GM23338 (cell line): ENCODE data around the gene ZNF578.

Source experiments
- CREB1 ChIP-seq: fragments of 250-450 bp; sonication (Bioruptor Pico); IDR thresholded peaks from 2 replicates; pipeline ENCODE4 v1.5.0; 2020; ENCODE audit warnings: low read depth, mild to moderate bottlenecking, moderate library complexity
- CTCF ChIP-seq, 2 experiments: fragments of 200-600 bp in 1 of 2; sonication (generic) in 1 of 2; conservative IDR thresholded peaks; 2 replicates each; pipeline versions ENCODE4 v1.5.1 to v1.6.1; 2016 to 2017; ENCODE audit warnings: antibody characterized with exemption in 2 of 2, low read depth in 2 of 2, mild to moderate bottlenecking in 2 of 2, moderate library complexity in 1 of 2

GRCh38 chr19:52444506-52444905 is 8.8 kb upstream of the ZNF578 start:
- TF ChIP-seq CTCF (conservative IDR thresholded peaks at IDR 0.05; ENCODE audit: low read depth in 2 of 2) (no peak), CREB1 (CRISPR knock-in tag) (no peak)
